GM19023 (cell line): ENCODE measurements around the gene SUPT3H.
"Not testable (repeated sequence)": the region's sequence is repeated elsewhere in the genome, so short reads cannot be mapped to it uniquely, and the experiment has no call there.

Source experiments
- ATAC-seq: cut with Tn5 transposase; IDR thresholded peaks from one replicate; pipeline ENCODE4 v1.9.1; 2021; ENCODE audit warnings: mild to moderate bottlenecking, moderate library complexity; ENCODE audit not compliant: unreplicated experiment

The SUPT3H gene

DNA sequence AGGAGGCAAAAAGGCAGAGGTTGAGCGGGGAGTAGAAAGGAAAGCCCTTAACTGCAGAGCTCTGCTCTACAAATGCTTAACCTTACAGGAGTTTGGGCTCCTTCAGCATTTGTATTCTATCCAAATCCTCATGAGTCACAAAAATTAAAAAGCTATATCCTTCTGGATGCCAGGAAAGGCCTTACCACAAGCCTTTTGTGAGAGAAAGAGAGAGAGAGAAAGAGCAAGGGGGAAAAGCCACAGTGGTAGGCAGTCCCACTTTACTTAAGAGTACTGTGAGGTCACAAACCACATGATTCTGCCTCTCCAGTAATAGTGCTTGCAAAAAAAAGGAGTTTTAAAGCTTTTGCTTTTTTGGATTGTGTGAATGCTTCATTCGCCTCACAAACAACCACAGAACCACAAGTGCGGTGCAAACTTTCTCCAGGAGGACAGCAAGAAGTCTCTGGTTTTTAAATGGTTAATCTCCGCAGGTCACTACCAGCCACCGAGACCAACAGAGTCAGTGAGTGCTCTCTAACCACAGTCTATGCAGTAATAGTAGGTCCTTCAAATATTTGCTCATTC, 49.7 kb downstream of the SUPT3H start, which contains the start of gene RUNX2:
Gene RUNX2, plus strand, starts transcription at position 375 of the 567 bp plus-strand sequence. CDS start 397 bp downstream, outside the sequence.
- ATAC-seq: no peak

DNA sequence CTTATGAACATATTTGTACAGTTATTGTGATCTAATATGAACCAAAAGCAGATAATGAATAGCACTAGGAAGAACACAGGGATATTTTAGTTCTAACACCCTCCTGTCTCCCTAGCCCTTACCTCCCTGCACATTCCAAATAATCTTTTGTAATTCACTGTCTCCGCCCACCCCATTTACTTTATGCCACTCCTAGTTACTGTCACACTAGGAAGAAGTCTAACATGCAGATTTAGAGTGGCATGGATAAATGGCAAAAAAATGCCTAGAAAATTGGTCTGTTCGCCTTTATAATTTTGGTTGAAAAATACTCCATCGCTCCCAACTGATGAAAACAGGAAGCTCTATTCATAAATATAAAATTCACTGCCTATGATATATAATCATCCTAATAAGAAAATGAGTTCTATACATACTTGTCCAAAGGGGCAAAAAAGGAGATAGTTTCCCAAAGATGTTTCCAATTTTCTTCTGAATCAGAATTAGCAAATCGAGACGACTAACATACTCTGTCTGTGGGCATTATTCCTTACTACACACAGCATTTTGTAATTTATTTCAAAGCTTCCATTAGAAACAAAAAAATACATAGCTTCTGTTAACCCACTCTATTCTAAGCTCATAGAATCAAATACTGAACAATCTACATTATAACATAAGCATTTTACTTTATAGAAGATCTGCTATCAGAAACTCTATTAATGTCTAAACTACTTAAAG, 50.9 kb downstream of the SUPT3H start:
- no peak for ATAC-seq

DNA sequence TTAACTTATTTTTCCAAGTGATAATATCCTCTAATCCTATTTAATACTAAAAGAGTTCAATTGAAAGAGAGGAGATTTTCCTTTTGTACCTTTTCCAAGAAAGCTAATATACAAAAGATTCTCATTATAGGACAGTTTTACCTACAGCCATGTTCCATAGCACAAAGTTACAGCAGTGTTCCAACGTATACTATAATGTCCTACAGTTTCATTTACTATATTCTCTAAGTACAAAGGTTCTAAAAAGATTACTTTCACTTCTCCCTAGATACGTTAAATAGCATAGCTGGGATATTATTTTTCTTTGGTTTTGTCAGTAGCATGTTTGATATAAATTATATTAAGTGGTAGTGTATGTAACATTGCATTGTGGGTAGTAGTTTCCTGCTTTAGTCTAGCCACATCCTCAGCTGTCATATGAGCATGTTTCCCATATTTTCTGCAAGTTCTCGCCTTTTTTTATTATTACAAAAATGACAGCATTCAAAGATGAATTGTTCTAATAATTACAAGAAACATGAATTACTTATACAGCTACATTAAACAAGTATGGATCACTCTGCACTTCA, 54.0 kb downstream of the SUPT3H start:
- no peak for ATAC-seq

DNA sequence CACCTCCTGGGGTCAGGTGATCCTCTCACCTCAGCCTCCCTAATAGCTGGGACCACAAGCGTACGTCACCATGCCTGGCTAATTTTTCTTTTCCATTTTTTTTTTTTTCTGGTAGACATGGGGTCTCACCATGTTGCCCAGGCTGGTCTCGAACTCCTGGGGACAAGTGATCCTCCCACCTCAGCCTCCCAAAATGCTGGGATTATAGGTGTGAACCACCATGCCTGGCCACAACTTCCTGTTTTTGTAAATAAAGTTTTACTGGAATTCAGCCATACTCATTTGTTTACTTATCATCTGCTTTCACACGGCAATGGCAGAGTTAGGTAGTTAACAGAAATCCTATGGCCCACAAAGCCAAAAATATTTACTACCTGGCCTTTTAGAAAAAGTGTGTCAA, 57.4 kb downstream of the SUPT3H start:
- no peak for ATAC-seq

- ATAC-seq: no peak
Observed at GRCh38 chr6:45314146-45314545, 63.6 kb downstream of the SUPT3H start.

GRCh38 chr6:45310118-45310788, 67.5 kb downstream of the SUPT3H start:
- ATAC-seq: no peak

DNA sequence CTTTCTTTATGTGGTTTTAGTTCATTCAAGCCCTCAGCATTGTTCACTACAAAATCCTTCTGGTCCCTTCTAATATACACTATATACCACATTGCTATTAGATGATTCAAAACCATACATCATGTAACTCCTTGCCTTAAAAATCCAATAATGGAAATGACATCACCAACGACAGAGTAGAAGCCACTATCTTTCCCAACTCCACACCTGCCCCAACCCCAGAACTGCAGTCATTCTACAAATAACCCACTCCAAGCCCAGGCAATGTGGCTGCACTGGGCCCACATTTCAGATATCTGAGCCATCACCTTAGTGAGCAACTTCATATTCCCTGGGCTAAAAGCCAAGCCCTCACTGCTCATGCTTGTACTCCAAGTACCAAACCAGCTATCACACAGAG, 72.2 kb downstream of the SUPT3H start:
- ATAC-seq: no peak

DNA sequence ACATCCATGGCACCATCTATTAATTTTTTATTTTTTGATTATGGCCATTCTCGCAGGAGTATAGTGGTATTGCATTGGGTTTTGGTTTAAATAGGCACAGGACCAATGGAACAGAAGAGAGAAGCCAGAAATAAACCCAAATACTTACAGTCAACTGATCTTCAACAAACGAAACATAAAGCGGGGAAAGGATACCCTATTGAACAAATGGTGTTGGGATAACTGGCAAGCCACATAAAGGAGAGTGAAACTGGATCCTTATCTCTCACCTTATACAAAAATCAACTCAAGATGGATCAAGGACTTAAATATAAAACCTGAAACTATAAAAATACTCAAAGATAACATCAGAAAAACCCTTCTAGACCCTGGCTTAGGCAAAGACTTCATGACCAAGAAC, 74.9 kb downstream of the SUPT3H start:
- ATAC-seq: no peak

DNA sequence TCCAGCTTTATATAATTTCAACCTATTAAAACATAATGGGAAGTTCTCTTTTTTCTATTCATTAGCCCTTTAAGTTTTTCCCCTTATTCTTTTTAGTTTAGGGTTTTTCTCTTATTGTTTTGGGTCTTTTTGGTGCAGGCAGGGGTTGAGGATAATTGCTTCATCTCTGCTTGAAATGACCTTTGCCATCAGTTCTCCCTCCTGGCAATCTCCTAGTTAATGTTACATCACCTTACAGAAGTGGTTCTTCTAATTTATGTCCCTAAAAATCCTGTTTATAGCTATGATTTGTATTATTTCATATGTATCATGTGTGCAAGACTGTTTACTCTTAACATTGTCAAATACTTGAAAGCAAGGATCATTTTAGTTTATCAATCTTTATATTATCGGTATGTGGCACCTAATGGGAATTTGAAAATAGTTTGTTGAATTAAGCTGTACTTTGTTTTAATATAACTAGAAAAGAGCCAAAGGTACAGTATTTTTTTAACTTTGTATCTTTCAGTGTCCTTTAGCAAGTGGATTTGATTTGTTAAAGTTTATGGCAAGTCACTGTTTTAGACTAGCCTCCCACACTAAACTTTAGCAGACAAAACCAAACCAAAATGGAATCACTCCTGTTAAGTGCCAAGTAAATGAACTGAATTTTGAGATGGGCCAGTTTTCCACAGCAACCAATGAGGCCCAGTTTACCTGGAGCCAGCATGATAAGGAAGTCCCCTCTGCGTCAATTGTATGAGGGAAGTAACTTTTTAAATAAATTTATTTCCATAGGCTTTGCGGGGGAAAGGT, 76.2 kb downstream of the SUPT3H start:
- no peak for ATAC-seq

DNA sequence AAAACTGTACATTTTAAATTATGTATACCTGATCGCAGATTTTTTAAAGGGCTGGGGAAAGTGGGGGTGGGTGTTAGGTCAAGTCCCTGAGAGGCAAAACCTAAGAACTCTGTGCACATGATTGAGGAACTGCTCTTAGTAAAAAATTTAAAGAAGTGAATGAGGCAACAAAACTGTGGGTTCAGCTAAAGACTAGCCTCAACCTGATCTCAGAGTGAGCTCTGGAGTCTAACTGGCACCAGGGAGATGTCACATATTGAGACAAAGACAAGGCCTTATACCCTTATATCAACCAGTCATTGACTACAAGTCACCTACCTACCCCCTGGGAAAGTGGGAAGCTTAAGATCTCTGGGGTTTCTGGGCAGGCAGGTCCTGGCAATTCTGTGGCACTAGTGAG, 77.0 kb downstream of the SUPT3H start:
- no peak for ATAC-seq

DNA sequence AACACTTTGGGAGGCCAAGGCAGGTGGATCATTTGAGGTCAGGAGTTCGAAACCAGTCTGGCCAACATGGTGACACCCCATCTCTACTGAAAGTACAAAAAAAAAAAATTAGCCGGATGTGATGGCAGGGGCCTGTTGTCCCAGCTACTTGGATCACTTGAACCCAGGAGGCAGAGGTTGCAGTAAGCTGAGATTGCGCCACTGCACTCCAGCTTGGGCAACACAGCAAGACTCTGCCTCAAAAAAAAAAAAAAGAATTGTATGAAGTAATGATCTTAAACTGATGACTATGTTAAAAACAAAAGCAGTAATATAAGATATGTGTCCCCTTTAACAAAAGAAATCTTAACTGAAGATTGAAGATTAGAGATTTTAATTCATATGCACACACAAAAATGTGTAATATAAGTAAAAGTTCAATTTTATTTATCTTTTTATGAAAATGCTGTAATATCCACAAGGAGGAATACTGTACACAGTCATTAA, 78.6 kb downstream of the SUPT3H start:
- ATAC-seq: no peak

DNA sequence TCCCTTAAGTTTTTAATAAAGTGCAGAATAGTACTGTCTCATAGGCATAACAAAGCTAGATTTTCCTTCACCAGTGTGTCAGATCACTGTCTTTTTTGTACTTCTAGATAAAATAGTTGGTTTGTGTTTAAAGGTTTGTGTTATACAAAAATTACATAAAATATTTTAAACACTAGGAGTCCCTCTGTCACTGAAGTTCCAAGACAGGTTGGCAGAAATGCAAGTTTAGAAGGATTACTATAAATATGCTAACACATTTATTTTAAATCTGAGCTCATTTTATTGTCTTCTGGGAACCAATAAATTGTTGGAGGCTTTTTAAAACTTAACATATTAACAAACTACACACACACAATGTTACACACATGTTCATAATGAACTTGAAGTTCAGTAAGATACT, 80.4 kb downstream of the SUPT3H start:
- no peak for ATAC-seq

- not testable (repeated sequence) for ATAC-seq
Observed at GRCh38 chr6:45294065-45294701, 83.6 kb downstream of the SUPT3H start.

DNA sequence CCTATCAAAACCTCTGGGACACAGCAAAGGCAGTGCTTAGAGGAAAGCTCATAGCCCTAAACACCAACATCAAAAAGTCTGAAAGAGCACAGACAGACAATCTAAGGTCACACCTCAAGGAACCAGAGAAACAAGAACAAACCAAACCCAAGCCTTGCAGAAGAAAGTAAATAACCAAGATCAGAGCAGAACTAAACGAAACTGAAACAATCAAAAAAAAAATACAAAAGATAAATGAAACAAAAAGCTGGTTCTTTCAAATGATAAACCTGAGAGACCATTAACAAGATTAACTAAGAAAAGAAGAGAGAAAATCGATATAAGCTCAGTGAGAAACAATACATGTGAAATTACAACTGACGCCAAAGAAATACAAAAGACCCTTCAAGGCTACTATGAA, 84.4 kb downstream of the SUPT3H start:
- no peak for ATAC-seq

DNA sequence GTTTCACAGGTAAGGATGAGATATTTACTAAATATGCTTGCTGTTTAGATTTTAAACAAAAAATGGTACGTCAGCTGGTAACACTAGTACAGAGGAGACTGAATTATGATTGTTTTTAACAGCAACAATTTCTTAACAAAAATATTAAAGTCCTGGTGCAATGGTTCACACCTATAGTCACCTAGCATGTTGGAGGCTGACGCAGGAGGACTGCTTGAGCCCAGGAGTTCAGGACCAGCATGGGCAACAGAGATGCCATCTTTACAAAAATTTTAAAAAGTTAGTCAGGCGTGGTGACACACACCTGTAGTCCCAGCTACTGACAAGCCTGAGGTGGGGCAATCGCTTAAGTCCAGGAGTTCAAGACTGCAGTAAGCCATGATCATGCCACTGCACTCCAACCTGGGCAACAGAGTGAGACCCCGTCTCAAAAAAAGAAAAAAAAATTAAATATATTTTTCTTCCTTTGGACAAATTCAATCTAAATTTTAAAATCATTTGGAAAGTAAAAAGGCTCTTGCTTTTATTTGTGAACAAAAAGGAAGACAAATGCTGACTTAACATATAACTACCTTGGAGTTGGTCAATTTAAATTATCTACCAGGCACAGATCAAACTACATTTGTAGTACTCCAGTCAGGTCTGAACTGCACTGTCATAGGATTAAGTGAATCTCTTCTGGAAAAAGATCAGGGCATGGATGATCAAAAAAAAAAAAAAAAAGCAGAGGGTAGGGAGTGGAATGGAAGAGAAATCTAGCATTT, 87.8 kb downstream of the SUPT3H start:
- ATAC-seq: no peak

DNA sequence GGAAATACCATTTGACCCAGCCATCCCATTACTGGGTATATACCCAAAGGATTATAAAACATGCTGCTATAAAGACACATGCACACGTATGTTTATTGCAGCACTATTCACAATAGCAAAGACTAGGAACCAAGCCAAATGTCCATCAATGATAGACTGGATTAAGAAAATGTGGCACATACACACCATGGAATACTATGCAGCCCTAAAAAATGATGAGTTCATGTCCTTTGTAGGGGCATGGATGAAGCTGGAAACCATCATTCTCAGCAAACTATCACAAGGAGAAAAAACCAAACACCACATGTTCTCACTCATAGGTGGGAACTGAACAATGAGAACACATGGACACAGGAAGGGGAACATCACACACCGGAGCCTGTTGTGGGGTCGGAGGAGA, 91.0 kb downstream of the SUPT3H start:
- not testable (repeated sequence) for ATAC-seq

- no peak for ATAC-seq
Observed at GRCh38 chr6:45278367-45278766, 99.4 kb downstream of the SUPT3H start.

DNA sequence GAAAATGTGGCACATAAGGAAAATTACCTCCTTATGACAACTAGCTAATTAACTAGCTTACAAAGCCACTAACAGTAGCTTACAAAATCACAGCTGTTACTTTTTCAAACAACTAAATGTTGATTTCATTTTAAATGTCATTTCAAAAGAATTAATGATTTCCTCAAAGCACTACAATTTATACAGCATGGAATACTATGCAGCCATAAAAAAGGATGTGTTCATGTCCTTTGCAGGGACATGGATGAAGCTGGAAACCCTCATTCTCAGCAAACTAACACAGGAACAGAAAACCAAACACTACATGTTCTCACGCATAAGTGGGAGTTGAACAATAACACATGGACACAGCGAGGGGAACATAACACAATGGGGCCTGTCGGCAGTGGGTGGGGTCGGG, 100.0 kb downstream of the SUPT3H start:
- ATAC-seq: not testable (repeated sequence)

DNA sequence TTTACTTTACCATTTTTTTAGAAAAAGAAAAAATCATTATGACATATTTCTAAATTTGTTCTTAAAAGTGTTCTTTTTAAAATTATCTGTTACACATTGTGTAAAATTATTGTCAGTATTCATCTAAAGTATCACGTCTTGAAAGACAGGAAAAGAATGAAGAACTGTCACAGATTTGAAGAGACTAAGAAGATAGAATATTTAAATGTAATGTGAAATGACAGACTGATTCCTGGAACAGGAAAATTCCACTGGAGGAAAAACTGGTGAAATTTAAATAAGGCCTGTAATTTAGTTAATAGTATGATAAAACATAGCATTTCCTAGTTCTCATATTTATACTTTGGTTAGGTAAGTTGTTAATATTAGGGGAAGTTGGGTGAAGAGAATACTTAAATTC, 102.4 kb downstream of the SUPT3H start:
- ATAC-seq: no peak

- ATAC-seq: no peak
Observed at GRCh38 chr6:45272626-45273025, 105.1 kb downstream of the SUPT3H start.
